Fibroblast of lung (primary cell): ENCODE measurements around the gene REEP2. TPM values are rescaled to one million over a fixed set of nuclear protein-coding genes. Genes with fewer than 3 reads are reported as not detected.

Experiments used
- DNase-seq, 2 donors: peaks; one replicate each; pipeline versions ENCODE4 v3.0.0 to v3.0.0-alpha.2; 2010; ENCODE audit warnings: low read depth in 2 of 2
- H2AFZ ChIP-seq: 2 replicates; pipeline ENCODE4 v1.5.1; 2012; ENCODE audit warnings: low read length, control low read depth, inconsistent platforms
- H3K27ac ChIP-seq: 2 replicates; pipeline ENCODE4 v1.5.1; 2011; ENCODE audit warnings: low read length, control low read depth; ENCODE audit not compliant: insufficient read depth
- H3K27me3 ChIP-seq: 2 replicates; pipeline ENCODE4 v1.5.1; 2011; ENCODE audit warnings: mild to moderate bottlenecking, low read length; ENCODE audit not compliant: control insufficient read depth, insufficient read depth
- H3K36me3 ChIP-seq: 2 replicates; pipeline ENCODE4 v1.5.1; 2011; ENCODE audit warnings: low read length; ENCODE audit not compliant: control insufficient read depth, insufficient read depth
- H3K4me1 ChIP-seq: 2 replicates; pipeline ENCODE4 v1.5.1; 2011; ENCODE audit warnings: low read length; ENCODE audit not compliant: control insufficient read depth, insufficient read depth; ENCODE audit errors: extremely low read depth
- H3K4me2 ChIP-seq: 2 replicates; pipeline ENCODE4 v1.5.1; 2011; ENCODE audit warnings: low read length, control low read depth; ENCODE audit not compliant: insufficient read depth; ENCODE audit errors: extremely low read depth
- H3K4me3 ChIP-seq, 4 experiments: fragments of 200-600 bp in 1 of 4; sonication (generic) in 1 of 4; replicated peaks in 1 of 4; 2 replicates each; pipeline ENCODE4 v1.5.1; 2011 to 2016; ENCODE audit warnings: low read length in 4 of 4, low read depth in 3 of 4, mild to moderate bottlenecking in 3 of 4, control low read depth in 2 of 4, inconsistent platforms in 1 of 4, mixed read lengths in 1 of 4; ENCODE audit not compliant: insufficient read depth in 1 of 4; ENCODE audit errors: control extremely low read depth in 1 of 4
- H3K79me2 ChIP-seq: 2 replicates; pipeline ENCODE4 v1.5.1; 2012; ENCODE audit warnings: mild to moderate bottlenecking, low read length, inconsistent platforms; ENCODE audit not compliant: control insufficient read depth, insufficient read depth
- H3K9ac ChIP-seq: 2 replicates; pipeline ENCODE4 v1.5.1; 2011; ENCODE audit warnings: mild to moderate bottlenecking, low read length, control low read depth; ENCODE audit not compliant: insufficient read depth
- H3K9me3 ChIP-seq: 2 replicates; pipeline ENCODE4 v1.5.1; 2012; ENCODE audit warnings: low read depth, low read length; ENCODE audit not compliant: control insufficient read depth, insufficient read depth
- H4K20me1 ChIP-seq: 2 replicates; pipeline ENCODE4 v1.5.1; 2011; ENCODE audit warnings: low read length; ENCODE audit not compliant: control insufficient read depth, insufficient read depth; ENCODE audit errors: extremely low read depth
- CTCF ChIP-seq, 2 donors: IDR thresholded peaks in 1 of 2; conservative IDR thresholded peaks in 1 of 2; 1 replicate in 1 of 2; 2 replicates in 1 of 2; pipeline ENCODE4 v1.5.1; 2011 to 2012; ENCODE audit warnings: low read length in 2 of 2, control low read depth in 1 of 2, inconsistent platforms in 1 of 2, low read depth in 1 of 2, mild to moderate bottlenecking in 1 of 2
- EZH2 ChIP-seq: IDR thresholded peaks from 2 replicates; pipeline ENCODE4 v1.5.1; 2012; ENCODE audit warnings: low read length, control low read depth, mild to moderate bottlenecking; ENCODE audit errors: missing control alignments
- polyA plus RNA-seq, 2 donors: library from polyadenylated mRNA; depleted of rRNA in 1 of 2; stranded (reverse) in 1 of 2; unstranded in 1 of 2; fragments of >200 nt; gene quantifications; 2 replicates each; pipeline ENCODE4 v1.2.1, GENCODE V29; 2011 to 2012; ENCODE audit warnings: missing spikeins in 1 of 2
- total RNA-seq: library from RNA; depleted of rRNA; stranded (reverse); fragments of >200 nt; gene quantifications from 2 replicates; pipeline ENCODE4 v1.2.1, GENCODE V29; 2014

The REEP2 gene
- total and polyA plus RNA-seq, 2 donors (not counting 1 experiment from before 2014, with no cell fraction given), result 6.1 to 14.4 TPM

GRCh38 chr5:138435943-138436342 is 2.9 kb upstream of the REEP2 start:
- no peaks in the 10 kb centered on the region for H3K27me3 ChIP-seq
- peaks cover 10% of the 10 kb centered on the region for H3K36me3 ChIP-seq
- no peak overlapping the region for H3K9ac ChIP-seq
- H2AFZ ChIP-seq, result no peak overlapping the region
- no peak overlapping the region for H3K4me3 ChIP-seq
- peaks cover 10% of the 10 kb centered on the region for H3K4me1 ChIP-seq
- DNase-seq, result no peak
- H3K9me3 ChIP-seq, result no peaks in the 10 kb centered on the region
- no peaks in the 10 kb centered on the region for H3K79me2 ChIP-seq
- H3K4me2 ChIP-seq, result no peak overlapping the region
- TF ChIP-seq CTCF (conservative IDR thresholded peaks at IDR 0.05 in 1 of 2, IDR thresholded peaks at IDR 0.05 in 1 of 2; ENCODE audit: low read depth in 1 of 2, low read length in 2 of 2), result no peak
- TF ChIP-seq EZH2, result no peak
- no peaks in the 10 kb centered on the region for H4K20me1 ChIP-seq
- H3K27ac ChIP-seq, result no peak overlapping the region

GRCh38 chr5:138438003-138438723 is 694 bp upstream of the REEP2 start:
- no peaks in the 10 kb centered on the region for H3K9me3 ChIP-seq
- peak overlapping the region; percentile 41 to 66 (median 51) for H3K4me3 ChIP-seq
- peak overlapping the region; percentile 46 for H3K9ac ChIP-seq
- H3K4me1 ChIP-seq, result peaks cover 10% of the 10 kb centered on the region
- no peaks in the 10 kb centered on the region for H3K27me3 ChIP-seq
- peak overlapping the region; percentile 88 for H3K4me2 ChIP-seq
- no peak overlapping the region for H3K27ac ChIP-seq
- no peaks in the 10 kb centered on the region for H3K79me2 ChIP-seq
- H3K36me3 ChIP-seq, result peaks cover 10% of the 10 kb centered on the region
- TF ChIP-seq CTCF (conservative IDR thresholded peaks at IDR 0.05 in 1 of 2, IDR thresholded peaks at IDR 0.05 in 1 of 2; ENCODE audit: low read depth in 1 of 2, low read length in 2 of 2), result no peak
- no peak for TF ChIP-seq EZH2
- H4K20me1 ChIP-seq, result no peaks in the 10 kb centered on the region
- no peak overlapping the region for H2AFZ ChIP-seq
- DNase-seq, result no peak

GRCh38 chr5:138439477-138440158 is 761 bp downstream of the REEP2 start:
- DNase-seq, result no peak
- Histone ChIP-seq H2AFZ (peak overlapping the region; percentile 50), H3K27ac (no peak overlapping the region), H3K79me2 (no peaks in the 10 kb centered on the region), H3K27me3 (no peaks in the 10 kb centered on the region), H3K9ac (peak overlapping the region; percentile 38), H3K4me2 (peak overlapping the region; percentile 93), H4K20me1 (no peaks in the 10 kb centered on the region), H3K4me3 (peak overlapping the region; percentile 41 to 66 (median 56)), H3K36me3 (peaks cover 9% of the 10 kb centered on the region), H3K9me3 (no peaks in the 10 kb centered on the region), H3K4me1 (peaks cover 10% of the 10 kb centered on the region)
- TF ChIP-seq EZH2 (no peak), CTCF (conservative IDR thresholded peaks at IDR 0.05 in 1 of 2, IDR thresholded peaks at IDR 0.05 in 1 of 2; ENCODE audit: low read depth in 1 of 2, low read length in 2 of 2) (no peak)
